Hindlimb muscle (tissue), 1 donor: ENCODE measurements around the gene DZANK1. TPM values are rescaled to one million over a fixed set of nuclear protein-coding genes. Genes with fewer than 3 reads are reported as not detected.
A peak's percentile ranks its signal among the peaks of the same experiment; 100 is the strongest.
"Not testable (repeated sequence)": the region's sequence is repeated elsewhere in the genome, so short reads cannot be mapped to it uniquely, and the experiment has no call there.

Experiments
- DNase-seq: peaks from one replicate; pipeline ENCODE4 v3.0.0-alpha.2; 2013
- polyA plus RNA-seq: library from polyadenylated mRNA; unstranded; fragments of 120-200 nt; gene quantifications from one replicate; pipeline ENCODE4 v1.2.1, GENCODE V29; 2013; ENCODE audit not compliant: insufficient read length

DZANK1 gene
- 2.1 TPM for polyA plus RNA-seq

GRCh38 chr20:18466894-18467730 lies at the start of gene DZANK1, which contains the start of gene POLR3F:
Gene DZANK1, minus strand, starts transcription at chr20:18467030. Its CDS starts 1,672 bp downstream, at chr20:18465358.
Gene POLR3F, plus strand, starts transcription at chr20:18467390. Its CDS starts 117 bp downstream, at chr20:18467507.
- peak; percentile 96 for DNase-seq

GRCh38 chr20:18515973-18516372 lies 49.1 kb upstream of the DZANK1 start:
- no peak for DNase-seq

GRCh38 chr20:18514127-18514526 lies 47.3 kb upstream of the DZANK1 start:
- no peak for DNase-seq

GRCh38 chr20:18513208-18513607 lies 46.4 kb upstream of the DZANK1 start:
- DNase-seq, result no peak

- DNase-seq, result no peak
These were observed 44.7 kb upstream of the DZANK1 start for GRCh38 chr20:18511571-18511970.

GRCh38 chr20:18507218-18508191 lies 40.7 kb upstream of the DZANK1 start, which contains the start of gene SEC23B:
Gene SEC23B, plus strand, starts transcription at chr20:18507940. Its CDS starts 2,896 bp downstream, at chr20:18510836.
- peak; percentile 96 for DNase-seq

- no peak for DNase-seq
These were observed 39.9 kb upstream of the DZANK1 start for GRCh38 chr20:18506744-18507143.

- no peak for DNase-seq
These were observed 37.7 kb upstream of the DZANK1 start for GRCh38 chr20:18504479-18505060.

- not testable (repeated sequence) for DNase-seq
These were observed 34.8 kb upstream of the DZANK1 start for GRCh38 chr20:18501672-18502071.

GRCh38 chr20:18497603-18498002 lies 30.8 kb upstream of the DZANK1 start:
- DNase-seq, result no peak

GRCh38 chr20:18496740-18497592 lies 30.1 kb upstream of the DZANK1 start, which contains the start of gene RBBP9:
Gene RBBP9, minus strand, starts transcription at chr20:18497225. Its CDS starts 58 bp downstream, at chr20:18497167.
- peak; percentile 86 for DNase-seq

- DNase-seq, result no peak
These were observed 29.2 kb upstream of the DZANK1 start for GRCh38 chr20:18496042-18496441.

- no peak for DNase-seq
These were observed 21.5 kb upstream of the DZANK1 start for GRCh38 chr20:18488301-18488700.

GRCh38 chr20:18481596-18481995 lies 14.8 kb upstream of the DZANK1 start:
- no peak for DNase-seq

GRCh38 chr20:18477821-18478220 lies 11.0 kb upstream of the DZANK1 start:
- no peak for DNase-seq

- no peak for DNase-seq
These were observed 10.4 kb upstream of the DZANK1 start for GRCh38 chr20:18477218-18477617.

- DNase-seq, result no peak
These were observed 296 bp downstream of the DZANK1 start for GRCh38 chr20:18466574-18466893.

GRCh38 chr20:18465536-18466200 lies 1.2 kb downstream of the DZANK1 start:
- DNase-seq, result no peak

- no peak for DNase-seq
These were observed 10.2 kb downstream of the DZANK1 start for GRCh38 chr20:18456600-18456999.

GRCh38 chr20:18443886-18444285 lies 22.9 kb downstream of the DZANK1 start:
- DNase-seq, result no peak

GRCh38 chr20:18440403-18440802 lies 26.4 kb downstream of the DZANK1 start:
- no peak for DNase-seq
